Sigmoid colon (tissue), 4 donors: Measurements from ENCODE around the gene CFAP45.

Source experiments
- POLR2AphosphoS5 ChIP-seq, 4 donors: sonication (generic); formaldehyde crosslinking; IDR thresholded peaks; one replicate each; pipeline ENCODE4 v1.6.1; 2017; ENCODE audit warnings: antibody characterized with exemption in 4 of 4
- TF ChIP-seq, protein P1 (sequence below), 4 experiments: fragments of 450-650 bp in 3 of 4; fragments of 200-600 bp in 1 of 4; IDR thresholded peaks; one replicate each; pipeline ENCODE4 v1.5.1; 2016 to 2019; ENCODE audit warnings: antibody characterized with exemption in 4 of 4, mild to moderate bottlenecking in 3 of 4, moderate library complexity in 2 of 4

GRCh38 chr1:159859767-159860322 is 40.1 kb downstream of the CFAP45 start:
- TF ChIP-seq, protein P1, sequence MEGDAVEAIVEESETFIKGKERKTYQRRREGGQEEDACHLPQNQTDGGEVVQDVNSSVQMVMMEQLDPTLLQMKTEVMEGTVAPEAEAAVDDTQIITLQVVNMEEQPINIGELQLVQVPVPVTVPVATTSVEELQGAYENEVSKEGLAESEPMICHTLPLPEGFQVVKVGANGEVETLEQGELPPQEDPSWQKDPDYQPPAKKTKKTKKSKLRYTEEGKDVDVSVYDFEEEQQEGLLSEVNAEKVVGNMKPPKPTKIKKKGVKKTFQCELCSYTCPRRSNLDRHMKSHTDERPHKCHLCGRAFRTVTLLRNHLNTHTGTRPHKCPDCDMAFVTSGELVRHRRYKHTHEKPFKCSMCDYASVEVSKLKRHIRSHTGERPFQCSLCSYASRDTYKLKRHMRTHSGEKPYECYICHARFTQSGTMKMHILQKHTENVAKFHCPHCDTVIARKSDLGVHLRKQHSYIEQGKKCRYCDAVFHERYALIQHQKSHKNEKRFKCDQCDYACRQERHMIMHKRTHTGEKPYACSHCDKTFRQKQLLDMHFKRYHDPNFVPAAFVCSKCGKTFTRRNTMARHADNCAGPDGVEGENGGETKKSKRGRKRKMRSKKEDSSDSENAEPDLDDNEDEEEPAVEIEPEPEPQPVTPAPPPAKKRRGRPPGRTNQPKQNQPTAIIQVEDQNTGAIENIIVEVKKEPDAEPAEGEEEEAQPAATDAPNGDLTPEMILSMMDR (IDR thresholded peaks at IDR 0.05): no peak
- no peak for TF ChIP-seq POLR2AphosphoS5 (IDR thresholded peaks at IDR 0.05)
